Measurements from ENCODE around the gene HYKK. TPM values are rescaled to one million over a fixed set of nuclear protein-coding genes. Genes with fewer than 3 reads are reported as not detected.

The HYKK gene
- total RNA-seq, 1 donor from 2014 or later = 0.41 TPM

DNA sequence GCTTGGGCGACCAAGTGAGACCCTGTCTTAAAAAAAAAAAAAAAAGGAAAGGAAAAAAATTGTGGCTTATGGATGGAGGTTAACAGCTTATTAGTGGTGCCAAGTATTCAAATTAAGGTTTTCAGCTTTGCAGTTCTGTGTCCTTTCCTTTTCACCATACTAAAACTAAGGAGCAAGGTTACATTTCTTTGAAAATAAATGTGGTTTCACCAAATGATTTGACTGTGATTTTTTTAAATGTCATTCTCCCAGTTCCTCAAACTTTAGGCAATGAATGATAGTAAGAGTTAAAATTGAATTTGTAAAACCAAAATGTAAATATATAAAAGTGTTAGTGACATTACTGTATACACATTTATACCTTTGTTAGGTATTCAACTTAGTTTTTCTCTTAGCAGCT is 67.6 kb downstream of the HYKK start:
- FAIRE-seq (no peak), DNase-seq (ENCODE audit: low spot score in 2 of 2) (no peak)

Other genes starting within 250 kb of the HYKK start
- 29.8 TPM for gene DNAJA4, start 243.0 kb upstream of the HYKK start, total RNA-seq
- 53.0 TPM for gene SKIC8, start 208.0 kb upstream of the HYKK start, total RNA-seq
- gene CRABP1, start 167.2 kb upstream of the HYKK start, total RNA-seq = 13.9 TPM
- gene IREB2, start 69.4 kb upstream of the HYKK start, total RNA-seq = 67.7 TPM
- gene PSMA4, start 32.9 kb downstream of the HYKK start, total RNA-seq = 105 TPM
- gene CHRNA5, start 57.9 kb downstream of the HYKK start, total RNA-seq = 11.4 TPM
- gene CHRNA3, start 113.4 kb downstream of the HYKK start, total RNA-seq = 0.41 TPM
- 0.41 TPM for gene CHRNB4, start 133.6 kb downstream of the HYKK start, total RNA-seq

All from frontal cortex (tissue), 4 donors.